Stimulated activated naive CD4-positive, alpha-beta T cell treated with Interleukin-2 at 50 U/mL for 16 hours (primary cell): ENCODE results near the gene ABI3.

Experiments used
- DNase-seq: peaks from one replicate; lab custom pipeline; 2025; lab: John Stamatoyannopoulos, UW

The ABI3 gene

GRCh38 chr17:49197346-49197998 is 13.0 kb upstream of the ABI3 start:
- no peak for DNase-seq

DNA sequence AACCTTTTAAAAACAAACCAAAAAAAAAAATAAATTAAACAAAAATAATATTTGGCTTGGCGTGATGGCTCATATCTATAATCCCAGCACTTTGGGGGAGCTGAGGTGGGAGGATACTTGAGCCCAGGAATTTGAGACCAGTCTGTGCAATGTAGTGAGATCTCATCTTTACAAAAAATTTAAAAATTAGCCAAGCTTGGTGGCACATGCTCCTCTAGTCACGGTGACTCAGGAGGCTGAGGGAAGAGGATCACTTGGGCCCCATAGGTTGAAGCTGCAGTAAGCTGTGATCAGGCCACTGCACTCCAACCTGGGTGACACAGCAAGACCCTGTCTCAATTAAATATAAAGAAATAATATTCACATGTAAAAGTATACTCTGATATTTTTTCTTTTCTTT is 12.3 kb upstream of the ABI3 start:
- DNase-seq = no peak

- no peak for DNase-seq
These were observed 10.0 kb upstream of the ABI3 start for GRCh38 chr17:49200423-49201083.

GRCh38 chr17:49201481-49201927 is 9.0 kb upstream of the ABI3 start:
- no peak for DNase-seq

DNA sequence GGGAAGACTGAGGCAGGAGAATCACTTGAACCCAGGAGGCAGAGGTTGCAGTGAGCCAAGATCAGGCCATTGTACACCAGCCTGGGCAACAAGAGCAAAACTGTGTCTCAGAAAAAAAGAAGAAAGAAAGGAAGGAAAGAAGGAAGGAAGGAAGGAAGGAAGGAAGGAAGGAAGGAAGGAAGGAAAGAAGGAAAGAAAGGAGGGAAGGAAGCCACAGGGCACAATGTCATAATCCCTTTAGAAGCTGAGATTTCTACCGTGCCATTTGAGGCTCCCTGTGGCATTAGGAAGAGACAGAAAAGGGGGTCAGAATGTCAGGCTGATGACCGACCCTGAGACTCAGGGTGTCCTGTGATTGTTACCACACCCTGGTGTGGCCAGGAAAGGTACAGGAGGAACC is 6.7 kb upstream of the ABI3 start:
- no peak for DNase-seq

DNA sequence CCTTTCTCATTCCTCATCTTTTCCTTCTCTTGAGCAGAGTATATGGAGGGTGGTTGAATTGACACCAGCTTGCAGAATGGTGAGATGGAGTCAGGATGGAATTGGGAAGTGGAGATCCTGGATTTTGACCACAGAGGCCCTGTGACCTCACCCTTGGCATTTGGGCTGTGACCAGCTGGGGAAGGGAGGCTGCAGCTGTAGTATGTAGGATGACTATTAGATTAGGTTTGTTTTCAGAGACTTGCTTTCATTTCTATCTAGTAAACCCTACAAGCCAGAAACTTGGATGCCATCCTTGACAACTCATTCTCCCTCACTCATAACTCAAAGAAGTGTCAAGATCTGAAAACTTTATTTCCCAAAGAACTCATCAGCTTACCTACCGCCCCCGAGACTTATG is 6.0 kb upstream of the ABI3 start:
- DNase-seq = no peak

DNA sequence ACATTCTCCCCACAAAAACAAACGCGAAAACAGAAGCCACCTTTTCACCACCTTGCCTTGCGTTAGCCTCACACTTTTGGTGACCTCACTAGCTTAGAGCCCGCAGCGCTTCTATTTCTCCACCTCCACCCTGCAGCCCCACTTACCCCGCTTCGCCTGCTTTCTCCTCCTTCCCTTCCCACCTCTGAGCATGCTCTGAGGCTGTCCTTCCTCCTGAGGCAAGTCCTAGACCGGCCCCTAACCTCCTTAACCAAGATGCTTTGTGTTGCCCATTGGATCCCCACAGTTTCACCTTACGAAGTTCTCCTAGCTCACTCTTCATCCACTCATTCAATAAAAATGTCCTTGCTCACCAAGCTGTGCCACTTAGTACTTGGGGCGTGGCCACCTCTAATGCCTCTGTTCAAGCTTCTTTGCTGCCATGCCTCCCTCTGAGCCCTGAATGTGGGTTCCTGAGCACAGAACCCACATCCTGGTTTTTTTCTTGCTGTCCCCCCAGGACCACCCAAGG is 1.4 kb upstream of the ABI3 start:
- DNase-seq = no peak

DNA sequence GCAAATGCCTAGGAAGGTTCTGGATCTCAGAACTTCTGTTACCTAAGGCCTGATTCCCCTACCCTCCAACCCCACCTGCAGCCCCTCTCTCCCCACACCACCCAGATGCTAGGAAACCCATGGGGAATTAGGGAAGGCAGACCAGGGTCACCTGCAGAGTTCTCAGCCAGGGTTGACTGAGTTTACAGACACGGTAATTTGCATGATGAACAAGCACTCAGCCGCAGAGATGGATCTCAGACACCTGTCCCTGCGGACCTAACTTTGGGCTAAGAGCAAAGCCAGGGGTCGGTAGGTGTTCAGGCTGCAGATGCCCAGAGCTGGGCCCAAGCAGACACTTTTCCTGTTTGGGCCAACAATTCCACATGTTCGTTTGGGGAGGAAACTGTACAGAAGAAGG is 2.9 kb downstream of the ABI3 start:
- no peak for DNase-seq

GRCh38 chr17:49213847-49214246 is 3.3 kb downstream of the ABI3 start:
- no peak for DNase-seq

DNA sequence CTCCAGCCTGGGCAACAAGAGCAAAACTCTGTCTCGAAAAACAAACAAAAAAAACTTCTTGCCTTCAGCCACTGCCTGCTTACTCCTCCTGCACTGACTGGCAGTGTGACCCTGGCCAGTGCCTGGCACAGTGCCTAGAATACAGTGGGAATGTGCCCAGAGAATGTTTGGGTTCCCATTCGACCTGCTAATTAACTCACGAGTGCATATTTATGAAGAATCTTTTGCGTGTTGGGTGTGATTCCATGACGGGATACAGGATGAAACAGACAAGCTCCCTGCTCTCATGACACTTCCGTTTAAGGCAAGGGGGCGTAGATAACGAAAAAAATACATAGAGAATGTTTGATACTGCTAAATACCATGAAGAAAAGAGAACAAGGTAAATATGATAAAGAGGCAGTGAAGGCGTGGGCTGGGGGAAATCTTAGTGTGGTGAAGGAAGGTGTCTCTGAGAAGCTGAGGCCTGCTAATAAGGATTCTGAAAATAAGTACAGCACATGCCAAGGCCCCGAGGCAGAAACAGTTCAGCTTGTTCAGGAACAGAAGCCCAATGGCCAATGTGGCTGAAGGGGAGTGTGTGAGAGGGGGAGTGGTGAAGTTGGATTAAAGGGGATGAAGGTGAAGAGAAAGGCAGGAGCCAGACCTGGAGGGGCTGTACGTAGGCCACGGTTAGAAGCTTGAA is 4.3 kb downstream of the ABI3 start:
- DNase-seq = no peak

DNA sequence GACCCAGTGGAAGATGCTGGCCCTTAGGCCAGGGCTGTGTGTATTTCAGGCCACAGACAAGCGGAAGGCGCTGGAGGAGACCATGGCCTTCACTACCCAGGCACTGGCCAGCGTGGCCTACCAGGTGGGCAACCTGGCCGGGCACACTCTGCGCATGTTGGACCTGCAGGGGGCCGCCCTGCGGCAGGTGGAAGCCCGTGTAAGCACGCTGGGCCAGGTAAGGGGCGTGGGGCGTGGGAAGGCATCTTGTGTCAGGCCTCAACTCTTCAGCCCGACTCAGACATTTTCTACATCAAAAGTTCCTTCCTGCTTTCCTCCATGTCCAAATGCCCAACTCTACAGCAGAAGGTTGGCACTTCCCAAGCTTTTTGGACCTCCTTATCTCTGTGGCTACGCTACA is 6.0 kb downstream of the ABI3 start:
- DNase-seq = no peak

DNA sequence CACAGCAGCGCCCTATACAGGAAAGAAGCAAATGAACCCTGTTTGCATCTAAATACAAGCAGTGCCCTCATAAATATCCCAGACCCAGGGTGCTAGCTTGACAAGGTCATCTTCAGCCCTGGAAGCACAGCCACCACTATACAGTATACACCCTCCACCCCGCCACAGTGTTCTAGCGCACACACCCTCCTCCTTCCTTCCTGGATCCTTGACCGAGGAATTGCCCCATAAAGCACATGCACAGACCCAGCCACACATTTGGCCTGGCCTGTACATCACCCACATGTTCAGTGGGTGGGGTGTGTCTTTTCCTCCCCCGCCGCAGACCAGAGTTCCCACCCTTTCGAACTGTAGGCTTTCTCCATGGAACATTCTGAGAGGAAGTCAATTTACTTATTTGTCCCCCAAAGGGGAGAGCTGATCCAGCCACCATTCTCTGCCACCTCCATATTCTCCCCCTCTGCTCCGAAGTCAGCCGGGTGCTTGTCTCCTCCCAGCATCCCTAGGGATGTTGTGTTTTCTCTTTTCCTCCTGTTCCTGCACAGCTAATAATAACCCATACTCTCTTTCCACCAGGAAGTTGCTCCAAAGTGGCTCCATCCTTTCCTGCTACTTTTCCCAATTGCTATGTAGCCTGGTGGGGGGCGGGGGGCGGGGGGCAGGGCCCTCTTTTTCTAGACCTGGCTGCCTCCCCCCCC is 6.6 kb downstream of the ABI3 start:
- DNase-seq = no peak

DNA sequence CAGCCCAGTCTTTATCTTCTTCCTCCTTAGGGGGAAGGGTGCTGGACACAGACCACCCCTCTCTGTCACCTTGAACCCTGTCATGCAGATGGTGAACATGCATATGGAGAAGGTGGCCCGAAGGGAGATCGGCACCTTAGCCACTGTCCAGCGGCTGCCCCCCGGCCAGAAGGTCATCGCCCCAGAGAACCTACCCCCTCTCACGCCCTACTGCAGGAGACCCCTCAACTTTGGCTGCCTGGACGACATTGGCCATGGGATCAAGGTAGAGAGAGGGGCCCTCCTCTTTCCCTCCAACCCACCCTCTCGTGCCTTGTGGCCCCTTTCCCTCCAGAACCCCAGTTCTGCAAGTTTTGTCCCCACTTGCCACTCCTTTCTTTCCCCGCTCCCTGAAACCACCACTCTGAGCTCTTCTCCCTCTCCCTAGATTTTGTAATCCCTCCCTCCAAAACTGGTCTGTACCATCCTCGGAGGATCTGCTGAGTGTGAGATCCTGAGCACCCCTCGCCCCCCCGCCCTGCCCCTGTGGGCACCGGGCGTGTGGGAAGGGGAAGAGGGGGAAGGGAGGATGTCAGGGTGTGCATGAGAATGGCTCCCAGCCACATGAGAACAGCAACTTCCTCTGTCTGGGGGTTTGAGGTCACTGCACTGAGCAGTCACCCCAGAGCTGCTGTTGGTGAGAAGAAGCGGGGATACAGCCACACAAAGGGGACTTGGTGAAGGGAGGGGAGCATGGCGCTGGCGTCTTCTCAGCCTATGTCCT is 7.3 kb downstream of the ABI3 start:
- peak; percentile 37 for DNase-seq

DNA sequence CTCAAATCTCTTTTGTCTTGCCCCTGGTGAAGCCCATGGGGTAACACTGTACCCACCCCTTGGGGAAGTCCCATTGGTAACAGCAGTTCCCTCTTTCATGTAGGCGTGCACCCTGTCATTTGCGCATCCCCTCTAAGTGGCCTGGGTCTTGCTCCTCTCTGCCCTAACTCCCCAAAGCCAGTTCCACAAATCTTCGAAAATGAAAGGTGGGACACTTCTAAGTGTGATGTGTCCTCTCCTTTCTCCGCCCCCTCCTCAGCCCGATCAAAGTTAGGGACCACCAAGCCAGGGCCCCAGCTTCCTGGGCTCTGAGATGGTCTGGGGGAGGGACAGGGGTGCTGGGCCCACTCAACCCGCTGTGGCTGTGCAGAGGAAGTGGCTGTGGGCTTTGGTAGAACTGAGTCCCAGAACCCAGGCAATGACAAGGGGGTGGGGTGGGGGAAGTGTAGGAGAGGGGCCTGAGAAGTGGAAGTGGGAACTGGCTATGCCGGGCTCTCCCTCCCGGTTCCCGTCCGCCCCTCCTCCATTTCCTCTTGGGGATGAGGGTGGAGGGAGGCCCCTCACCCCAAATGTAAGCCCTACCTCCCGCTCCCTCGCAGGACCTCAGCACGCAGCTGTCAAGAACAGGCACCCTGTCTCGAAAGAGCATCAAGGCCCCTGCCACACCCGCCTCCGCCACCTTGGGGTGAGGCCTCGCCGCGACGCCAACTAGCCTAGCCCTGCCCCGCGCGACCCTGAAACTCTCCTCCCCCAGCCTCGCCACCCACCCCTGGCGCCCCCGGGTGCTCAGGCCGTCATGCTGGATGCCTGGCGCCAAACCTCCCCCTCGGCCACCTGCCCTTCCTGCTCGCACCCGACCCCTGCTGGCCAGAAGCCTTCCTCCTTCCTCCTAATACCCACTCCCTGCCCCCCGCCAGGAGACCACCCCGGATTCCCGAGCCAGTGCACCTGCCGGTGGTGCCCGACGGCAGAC is 8.7 kb downstream of the ABI3 start:
- peak; percentile 23 for DNase-seq

- no peak for DNase-seq
These were observed 9.5 kb downstream of the ABI3 start for GRCh38 chr17:49219987-49220386.

DNA sequence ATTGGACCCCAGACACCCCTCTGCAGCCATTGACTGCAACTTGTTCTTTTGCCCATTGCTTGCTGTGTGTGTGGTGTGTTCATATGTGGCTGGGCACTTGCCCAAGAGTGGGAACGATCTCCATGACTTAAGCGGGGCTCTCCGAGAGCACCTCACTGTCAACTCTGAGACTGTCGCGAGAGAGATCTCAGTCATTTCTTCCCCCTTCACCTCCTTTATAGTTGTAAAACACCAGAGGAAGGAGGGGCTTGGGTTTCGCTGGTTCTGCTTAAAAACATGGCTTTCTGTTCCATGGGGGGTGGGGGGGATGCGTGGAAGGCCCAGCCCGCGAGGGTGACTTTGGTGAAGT is 12.6 kb downstream of the ABI3 start:
- no peak for DNase-seq

DNA sequence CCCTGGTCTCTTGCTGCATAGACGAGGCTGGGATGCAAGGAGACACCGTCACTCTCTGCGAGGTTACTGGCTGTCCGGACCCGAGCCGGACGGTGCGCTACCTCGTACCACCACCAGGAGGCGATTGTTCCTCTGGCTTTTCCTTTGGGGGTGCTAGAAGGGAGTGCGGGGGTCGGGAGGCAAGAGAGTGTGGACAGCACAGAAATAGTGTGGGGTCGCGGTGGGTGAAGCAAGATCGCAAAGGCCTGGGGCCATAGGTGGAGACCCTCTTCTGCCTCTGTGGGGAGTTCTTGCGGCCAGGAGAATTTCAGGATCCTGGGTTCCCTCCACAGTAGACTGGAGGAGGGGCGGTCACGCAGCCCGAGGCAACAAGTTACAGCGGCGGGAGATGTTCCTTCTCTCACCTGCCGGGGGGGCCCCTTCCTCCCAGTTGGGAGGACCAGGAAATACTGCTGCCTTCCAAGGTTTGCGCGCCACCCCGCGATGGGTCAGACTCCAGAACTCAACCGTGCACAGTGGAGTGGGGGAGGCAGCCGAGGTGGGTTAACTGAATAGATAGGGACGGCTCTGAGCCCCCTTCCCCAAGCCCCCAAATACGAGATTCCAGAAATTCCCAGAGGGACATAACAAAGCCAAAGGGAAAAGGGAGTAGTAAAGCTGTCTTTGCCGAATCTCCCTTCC is 13.2 kb downstream of the ABI3 start:
- DNase-seq = peak; percentile 61

- DNase-seq = peak; percentile 24
These were observed 13.9 kb downstream of the ABI3 start for GRCh38 chr17:49224198-49224996.

DNA sequence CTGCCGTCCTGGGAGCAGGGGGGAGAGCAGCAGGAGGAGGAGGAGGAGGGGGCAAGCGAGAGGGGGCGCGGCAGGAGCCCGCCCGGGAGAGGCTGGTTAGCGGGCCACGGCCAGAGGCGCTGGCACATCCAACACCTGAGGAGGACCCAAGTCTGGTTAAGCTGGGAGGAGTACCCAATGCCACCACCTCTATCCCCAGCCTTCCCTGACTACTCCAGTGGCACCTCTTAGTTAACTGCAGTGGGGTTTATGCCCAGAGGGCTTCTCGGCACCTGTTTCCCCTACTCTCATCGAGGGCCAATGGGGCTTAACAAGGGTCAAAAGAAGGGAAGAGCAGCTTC is 14.5 kb downstream of the ABI3 start:
- DNase-seq = no peak
